GM12874 (cell line): ENCODE measurements around the gene GRIP1.

Source experiments
- TF ChIP-seq, protein P1 (sequence below): IDR thresholded peaks from 2 replicates; pipeline ENCODE4 v1.5.1; 2011; ENCODE audit warnings: low read depth, mild to moderate bottlenecking, control low read depth, low read length, moderate library complexity; ENCODE audit not compliant: insufficient read depth

The GRIP1 gene

DNA sequence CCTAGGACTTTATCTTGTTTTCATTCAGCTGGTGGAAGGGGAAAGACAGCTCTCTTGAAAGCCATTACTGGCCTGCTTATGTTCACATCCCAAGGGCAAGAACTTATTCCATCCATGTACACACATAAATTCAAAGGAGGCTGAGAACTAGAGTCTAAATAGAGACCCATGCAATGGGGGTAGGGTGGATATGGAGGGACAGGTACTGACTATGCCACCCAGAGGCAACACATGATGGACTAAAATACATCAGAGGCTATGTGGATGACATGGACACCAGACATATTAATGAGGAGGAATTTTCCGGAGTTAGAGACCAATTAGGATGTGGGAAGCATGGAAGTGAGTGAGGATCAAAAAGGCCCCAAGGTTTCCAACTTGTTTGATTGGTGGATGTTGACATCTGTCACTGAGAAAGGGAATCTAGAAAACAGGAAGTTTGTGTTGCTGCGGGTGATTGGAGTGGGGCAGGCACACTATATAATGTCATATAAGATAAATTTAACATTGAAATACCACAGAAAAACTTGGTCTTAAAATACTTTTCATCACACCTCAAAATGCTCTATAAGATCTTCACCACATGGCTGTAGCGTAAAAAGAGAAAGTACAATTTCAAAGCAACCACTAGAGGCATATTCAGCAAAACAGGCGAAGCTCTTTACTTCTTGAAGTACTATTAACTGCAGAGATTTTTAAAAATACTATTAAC lies 130.4 kb downstream of the GRIP1 start:
- TF ChIP-seq, protein P1, sequence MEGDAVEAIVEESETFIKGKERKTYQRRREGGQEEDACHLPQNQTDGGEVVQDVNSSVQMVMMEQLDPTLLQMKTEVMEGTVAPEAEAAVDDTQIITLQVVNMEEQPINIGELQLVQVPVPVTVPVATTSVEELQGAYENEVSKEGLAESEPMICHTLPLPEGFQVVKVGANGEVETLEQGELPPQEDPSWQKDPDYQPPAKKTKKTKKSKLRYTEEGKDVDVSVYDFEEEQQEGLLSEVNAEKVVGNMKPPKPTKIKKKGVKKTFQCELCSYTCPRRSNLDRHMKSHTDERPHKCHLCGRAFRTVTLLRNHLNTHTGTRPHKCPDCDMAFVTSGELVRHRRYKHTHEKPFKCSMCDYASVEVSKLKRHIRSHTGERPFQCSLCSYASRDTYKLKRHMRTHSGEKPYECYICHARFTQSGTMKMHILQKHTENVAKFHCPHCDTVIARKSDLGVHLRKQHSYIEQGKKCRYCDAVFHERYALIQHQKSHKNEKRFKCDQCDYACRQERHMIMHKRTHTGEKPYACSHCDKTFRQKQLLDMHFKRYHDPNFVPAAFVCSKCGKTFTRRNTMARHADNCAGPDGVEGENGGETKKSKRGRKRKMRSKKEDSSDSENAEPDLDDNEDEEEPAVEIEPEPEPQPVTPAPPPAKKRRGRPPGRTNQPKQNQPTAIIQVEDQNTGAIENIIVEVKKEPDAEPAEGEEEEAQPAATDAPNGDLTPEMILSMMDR, result no peak

DNA sequence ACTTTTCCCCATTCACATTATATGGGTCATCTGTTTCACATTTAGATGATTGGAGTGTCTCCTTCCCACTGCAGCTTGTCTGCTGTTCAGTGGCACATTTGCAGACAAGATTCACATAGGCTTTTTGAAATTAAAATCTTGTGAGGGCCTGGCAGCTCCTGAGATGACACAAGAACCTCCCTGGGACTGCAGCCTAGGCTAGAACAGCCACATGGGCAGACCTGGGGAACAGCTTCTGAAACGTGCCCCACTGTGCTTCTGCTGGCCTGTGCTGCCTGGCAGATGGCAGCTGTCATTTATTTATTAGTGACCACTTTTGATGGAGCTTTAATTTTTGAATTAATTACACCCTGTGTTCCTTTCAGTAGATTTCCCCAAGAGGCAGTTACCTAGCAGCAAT lies 137.4 kb downstream of the GRIP1 start:
- TF ChIP-seq, protein P1, result no peak

DNA sequence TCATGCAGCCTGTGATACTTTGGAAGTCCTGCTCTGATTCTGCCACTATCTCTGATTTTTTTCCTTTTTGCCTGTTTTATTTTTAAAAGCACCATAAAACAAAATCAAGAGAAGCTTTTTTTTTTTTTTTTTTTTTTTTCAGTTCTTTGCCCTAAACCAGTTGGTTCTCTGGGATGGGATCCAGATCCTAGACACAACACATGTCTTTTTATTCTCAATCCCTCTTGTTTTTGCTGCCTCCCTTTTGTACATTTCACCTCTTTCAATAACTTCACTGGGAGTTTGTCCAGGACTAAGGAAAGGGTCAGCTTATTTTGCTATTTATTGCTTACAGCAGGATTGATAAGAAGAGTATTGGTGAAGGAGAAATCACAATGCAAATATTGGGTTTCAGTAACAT lies 139.4 kb downstream of the GRIP1 start:
- TF ChIP-seq, protein P1, result no peak

DNA sequence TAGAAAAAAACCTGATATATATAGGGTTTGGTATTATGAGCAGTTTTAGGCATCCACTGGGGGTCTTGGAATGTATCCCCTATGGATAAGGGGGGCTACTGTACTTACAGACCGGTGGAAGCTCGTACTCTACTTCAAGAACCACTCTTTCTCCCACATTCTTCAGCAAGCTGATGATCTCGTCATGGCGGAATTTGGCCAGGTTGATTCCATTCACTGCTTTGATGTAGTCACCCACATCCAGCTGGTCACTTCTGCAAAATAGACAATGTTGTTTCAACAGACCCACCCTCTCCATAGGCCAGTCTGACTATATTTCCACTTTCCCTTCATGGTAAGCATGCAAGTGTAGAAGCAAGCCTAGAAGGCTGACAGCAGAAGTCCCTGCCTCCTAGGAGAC lies 139.9 kb downstream of the GRIP1 start:
- TF ChIP-seq, protein P1, result no peak

DNA sequence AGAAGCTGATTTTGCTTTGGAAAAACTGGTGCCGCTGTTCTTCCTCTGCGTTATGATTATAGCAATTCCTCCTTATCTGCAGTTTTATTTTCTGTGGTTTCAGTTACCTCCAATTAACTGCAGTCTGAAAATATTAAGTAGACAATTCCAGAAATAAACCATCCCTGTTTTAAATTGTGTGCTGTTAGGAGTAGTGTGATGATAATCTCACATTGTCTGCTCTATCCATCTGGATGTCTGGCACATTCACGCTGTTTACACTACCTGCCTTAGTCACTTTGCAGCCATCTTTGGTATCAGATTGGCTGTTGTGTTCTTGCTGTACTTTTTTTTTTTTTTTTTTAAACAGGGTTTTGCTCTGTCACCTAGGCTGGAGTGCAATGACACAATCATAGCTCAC lies 141.0 kb downstream of the GRIP1 start:
- TF ChIP-seq, protein P1, result no peak

DNA sequence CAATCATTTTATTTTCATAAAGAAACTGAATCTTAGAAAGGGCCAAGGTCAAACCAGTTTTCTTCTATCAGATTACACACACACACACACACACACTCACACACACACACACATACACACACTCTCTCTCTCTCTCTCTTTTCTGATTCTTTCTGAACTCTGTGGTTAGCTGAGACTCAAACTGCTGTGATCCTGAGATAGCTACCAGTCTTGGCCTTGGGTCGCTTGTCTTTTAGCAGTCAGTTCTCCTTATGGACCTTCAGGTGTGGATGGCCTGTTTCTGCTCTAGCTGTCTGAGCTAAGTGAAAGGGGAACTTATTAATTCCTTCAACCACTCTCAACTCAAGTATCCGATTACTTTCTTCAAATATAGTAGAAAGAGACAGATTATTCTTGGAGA lies 145.1 kb downstream of the GRIP1 start:
- TF ChIP-seq, protein P1, result no peak

DNA sequence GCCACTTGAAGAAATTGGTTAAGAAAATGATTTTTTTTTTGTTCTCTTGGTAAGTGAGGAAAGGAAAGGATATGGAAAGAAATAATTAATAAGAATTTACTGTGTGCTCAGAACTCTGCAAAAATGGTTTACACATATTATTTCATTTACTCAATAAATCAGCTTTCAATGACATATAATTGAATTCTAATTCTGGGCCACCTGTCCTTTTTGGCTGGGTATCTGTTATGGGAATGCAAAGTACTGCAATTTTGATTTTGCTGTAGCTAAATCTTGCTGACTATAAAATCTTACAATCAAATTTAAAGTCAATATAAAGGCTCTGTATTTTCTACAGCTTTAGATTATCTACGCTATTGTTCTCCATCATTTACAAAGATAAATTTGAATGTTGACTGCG lies 147.1 kb downstream of the GRIP1 start:
- TF ChIP-seq, protein P1, result no peak
